Measurements from ENCODE around the gene FAM83G.
A peak's percentile ranks its signal among the peaks of the same experiment; 100 is the strongest.
"Not testable (repeated sequence)": the region's sequence is repeated elsewhere in the genome, so short reads cannot be mapped to it uniquely, and the experiment has no call there.

The FAM83G gene, protein sequence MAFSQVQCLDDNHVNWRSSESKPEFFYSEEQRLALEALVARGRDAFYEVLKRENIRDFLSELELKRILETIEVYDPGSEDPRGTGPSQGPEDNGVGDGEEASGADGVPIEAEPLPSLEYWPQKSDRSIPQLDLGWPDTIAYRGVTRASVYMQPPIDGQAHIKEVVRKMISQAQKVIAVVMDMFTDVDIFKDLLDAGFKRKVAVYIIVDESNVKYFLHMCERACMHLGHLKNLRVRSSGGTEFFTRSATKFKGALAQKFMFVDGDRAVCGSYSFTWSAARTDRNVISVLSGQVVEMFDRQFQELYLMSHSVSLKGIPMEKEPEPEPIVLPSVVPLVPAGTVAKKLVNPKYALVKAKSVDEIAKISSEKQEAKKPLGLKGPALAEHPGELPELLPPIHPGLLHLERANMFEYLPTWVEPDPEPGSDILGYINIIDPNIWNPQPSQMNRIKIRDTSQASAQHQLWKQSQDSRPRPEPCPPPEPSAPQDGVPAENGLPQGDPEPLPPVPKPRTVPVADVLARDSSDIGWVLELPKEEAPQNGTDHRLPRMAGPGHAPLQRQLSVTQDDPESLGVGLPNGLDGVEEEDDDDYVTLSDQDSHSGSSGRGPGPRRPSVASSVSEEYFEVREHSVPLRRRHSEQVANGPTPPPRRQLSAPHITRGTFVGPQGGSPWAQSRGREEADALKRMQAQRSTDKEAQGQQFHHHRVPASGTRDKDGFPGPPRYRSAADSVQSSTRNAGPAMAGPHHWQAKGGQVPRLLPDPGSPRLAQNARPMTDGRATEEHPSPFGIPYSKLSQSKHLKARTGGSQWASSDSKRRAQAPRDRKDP

DNA sequence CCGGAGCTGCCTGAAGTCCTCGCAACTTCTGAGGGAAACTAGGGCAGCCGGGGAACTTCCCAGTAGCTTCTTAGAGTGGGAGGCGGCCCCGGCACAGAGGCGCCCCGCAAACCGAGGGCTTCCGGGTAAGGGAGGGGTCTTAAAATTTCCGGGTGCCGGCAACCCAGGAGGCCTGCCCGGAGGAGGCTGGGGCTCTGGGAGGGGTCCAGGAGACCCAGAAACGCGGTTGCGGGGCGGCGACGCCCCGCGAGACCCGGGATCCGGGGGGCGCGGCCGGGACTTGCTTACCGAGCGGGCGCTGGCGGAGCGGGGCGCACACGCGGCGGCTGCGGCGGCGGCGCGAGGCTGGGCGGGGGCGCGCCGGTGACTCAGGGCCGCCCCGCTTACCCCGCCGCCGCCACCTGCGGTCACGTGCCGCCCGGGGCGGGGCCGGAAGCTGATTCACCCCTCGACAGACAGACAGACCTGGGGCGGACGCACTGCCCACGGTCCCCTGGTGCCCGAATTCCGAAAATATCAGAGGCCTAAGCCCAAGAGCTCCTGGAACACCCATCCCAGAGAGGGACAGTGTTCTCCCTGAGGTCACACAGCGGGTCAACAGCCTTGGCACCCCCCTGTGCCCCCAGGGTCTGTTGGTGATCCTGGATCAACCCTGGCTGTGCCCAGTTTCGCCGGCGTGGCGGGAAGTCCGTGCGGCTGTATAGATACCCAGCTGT lies at the start of gene FAM83G:
Gene FAM83G, minus strand, starts transcription at position 344 of the 716 bp plus-strand sequence. CDS start 723 bp downstream, outside the sequence.
- peak; percentile 86 for DNase-seq (ENCODE audit: low read depth)

DNA sequence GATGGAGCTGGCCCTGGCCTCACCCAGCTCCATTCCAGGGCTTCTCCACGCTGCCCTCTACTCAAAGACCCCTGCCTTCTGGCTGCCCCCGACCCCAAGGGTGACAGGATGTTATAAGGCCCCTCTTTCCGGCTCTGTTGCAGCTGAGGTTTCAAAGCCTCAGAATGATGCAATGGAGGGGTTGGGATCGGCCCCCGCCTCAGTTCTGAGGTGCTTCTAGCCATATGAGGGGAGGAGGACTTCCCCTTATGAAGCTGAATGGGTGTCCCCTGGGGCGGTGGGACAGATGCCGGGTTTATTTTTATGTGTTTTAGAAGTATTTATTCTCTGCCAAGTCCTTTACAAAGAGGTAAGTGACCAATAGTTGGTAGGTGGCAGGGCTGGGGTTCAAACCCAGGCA lies 44.3 kb upstream of the FAM83G start:
- DNase-seq (ENCODE audit: low read depth) = not testable (repeated sequence)

- DNase-seq (ENCODE audit: low read depth) = not testable (repeated sequence)
Measured at GRCh38 chr17:19047510-19047909, 42.9 kb upstream of the FAM83G start.

- DNase-seq (ENCODE audit: low read depth) = not testable (repeated sequence)
Measured at GRCh38 chr17:19046782-19047375, 42.3 kb upstream of the FAM83G start, which contains the start of gene GRAP. GRAP (minus strand) TSS chr17:19046957; CDS start chr17:19046926, 31 bp downstream.

- DNase-seq (ENCODE audit: low read depth) = not testable (repeated sequence)
Measured at GRCh38 chr17:19044643-19045042, 40.1 kb upstream of the FAM83G start.

GRCh38 chr17:19043032-19043431 lies 38.5 kb upstream of the FAM83G start:
- not testable (repeated sequence) for DNase-seq (ENCODE audit: low read depth)

GRCh38 chr17:19042369-19042768 lies 37.8 kb upstream of the FAM83G start:
- DNase-seq (ENCODE audit: low read depth) = not testable (repeated sequence)

- not testable (repeated sequence) for DNase-seq (ENCODE audit: low read depth)
Measured at GRCh38 chr17:19041871-19042270, 37.3 kb upstream of the FAM83G start.

DNA sequence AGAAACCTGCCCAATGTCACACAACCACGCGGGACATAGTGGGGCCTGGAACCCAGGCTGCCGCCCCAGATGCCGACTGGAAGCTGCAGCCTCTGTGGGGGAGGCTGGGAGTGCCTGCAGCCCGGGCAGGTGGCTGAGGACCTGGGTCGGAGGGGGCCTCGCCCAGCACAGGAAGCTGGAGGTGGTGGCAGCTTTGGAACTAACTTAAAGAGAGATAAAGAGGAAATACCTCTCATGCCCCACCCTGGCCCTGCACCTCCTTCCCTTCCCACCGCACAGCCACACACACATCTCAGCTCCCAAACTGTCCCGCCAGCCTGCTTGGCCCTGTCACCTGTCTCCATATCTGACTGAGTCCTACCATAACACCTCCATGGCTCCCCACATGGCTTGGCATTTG lies 35.8 kb upstream of the FAM83G start:
- not testable (repeated sequence) for DNase-seq (ENCODE audit: low read depth)

DNA sequence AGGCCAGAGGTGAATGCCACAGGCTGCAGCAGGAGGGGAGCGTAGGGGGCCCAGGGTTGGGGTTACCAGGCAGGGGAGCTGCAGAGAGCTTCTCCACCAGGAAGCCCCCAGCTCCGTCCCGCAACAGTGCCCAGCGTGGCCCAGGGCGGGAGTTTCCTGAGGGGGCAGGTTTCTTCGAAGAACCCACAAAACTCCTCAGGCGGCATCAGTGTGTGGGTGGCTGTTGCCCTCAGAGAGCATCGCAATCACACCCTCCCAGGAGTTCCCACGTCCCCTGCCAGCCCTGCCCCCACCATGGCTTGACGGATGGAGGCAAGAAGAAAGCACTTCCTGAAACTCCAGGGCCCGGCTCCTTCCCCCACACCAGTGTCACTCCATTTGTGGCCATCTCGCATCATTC lies 34.2 kb upstream of the FAM83G start:
- DNase-seq (ENCODE audit: low read depth) = not testable (repeated sequence)

DNA sequence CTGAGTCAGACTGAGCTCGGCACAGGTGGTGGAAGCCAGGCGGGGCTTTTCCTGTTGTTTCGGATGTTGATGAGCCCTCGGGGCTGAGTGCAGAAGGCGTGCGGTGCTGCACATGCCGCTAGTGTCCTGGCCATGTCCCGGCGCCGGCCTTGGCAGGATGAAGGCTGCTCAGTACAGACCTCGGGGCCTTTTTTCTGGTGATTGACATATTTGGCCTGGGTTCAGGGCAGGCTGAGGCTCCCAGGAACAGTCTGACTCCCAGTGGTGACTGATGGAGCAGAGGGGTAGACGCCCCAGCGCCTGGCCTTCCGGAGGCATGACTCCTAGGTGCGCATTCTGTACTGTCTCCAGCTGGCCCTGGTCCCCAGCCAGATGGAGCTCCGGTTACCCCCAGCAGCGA lies 33.4 kb upstream of the FAM83G start:
- not testable (repeated sequence) for DNase-seq (ENCODE audit: low read depth)

DNA sequence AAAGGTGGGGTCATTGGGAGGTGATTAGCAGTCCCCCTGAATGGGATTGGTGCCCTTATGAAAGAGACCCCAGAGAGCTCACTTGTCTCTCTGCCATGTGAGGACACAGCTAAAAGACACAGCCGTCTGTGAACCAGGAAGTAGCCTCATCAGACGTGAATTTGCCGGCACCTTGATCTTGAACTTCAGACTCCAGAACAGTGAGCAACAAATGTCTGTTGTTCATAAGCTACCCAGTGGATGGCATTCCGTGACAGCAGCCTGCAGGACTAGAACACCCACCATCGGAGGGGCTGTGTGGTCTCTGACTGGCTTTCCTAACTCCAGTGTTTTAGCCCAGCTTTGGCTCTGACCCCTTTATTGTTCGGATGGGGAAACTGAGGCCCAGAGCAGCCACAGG lies 33.0 kb upstream of the FAM83G start:
- DNase-seq (ENCODE audit: low read depth) = not testable (repeated sequence)

DNA sequence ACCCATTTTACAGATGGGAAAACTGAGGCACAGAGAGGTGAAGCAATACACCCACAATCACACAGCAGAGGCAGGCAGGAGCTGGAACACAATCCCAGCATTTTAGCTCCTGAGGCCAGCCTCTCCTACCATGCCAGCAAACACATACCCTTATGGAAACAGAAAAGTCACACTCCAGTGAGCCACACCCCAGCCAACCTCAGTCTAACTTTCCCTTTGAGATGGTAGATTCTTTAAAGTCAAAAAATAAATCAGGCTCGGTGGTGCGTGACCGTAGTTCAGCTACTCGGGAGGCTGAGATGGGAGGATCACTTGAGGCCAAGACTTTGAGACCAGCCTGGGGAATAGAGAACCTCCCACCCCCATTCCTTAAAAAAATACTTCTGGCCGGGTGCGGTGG lies 31.6 kb upstream of the FAM83G start:
- not testable (repeated sequence) for DNase-seq (ENCODE audit: low read depth)

GRCh38 chr17:19032377-19032988 lies 27.9 kb upstream of the FAM83G start:
- DNase-seq (ENCODE audit: low read depth) = not testable (repeated sequence)

DNA sequence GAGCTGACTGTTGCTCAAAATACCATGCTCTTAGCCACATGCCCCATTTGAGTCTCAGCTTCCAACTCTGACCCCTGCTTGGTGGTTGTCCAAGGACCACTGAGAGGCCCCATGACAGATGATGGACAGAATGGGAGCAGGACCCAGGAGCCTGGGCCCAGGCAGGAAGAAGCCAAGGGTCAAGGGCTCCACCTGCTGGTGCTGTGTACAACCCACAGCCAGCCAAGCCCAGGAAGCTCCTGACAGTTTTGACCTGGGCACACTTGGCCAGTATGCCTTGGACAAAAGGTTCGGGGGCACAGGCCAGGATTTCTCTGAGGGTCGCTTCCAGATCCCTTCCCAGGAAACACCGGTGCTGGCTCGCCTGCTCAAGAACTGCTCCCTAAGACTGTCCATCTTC lies 27.2 kb upstream of the FAM83G start:
- peak; percentile 43 for DNase-seq (ENCODE audit: low read depth)

DNA sequence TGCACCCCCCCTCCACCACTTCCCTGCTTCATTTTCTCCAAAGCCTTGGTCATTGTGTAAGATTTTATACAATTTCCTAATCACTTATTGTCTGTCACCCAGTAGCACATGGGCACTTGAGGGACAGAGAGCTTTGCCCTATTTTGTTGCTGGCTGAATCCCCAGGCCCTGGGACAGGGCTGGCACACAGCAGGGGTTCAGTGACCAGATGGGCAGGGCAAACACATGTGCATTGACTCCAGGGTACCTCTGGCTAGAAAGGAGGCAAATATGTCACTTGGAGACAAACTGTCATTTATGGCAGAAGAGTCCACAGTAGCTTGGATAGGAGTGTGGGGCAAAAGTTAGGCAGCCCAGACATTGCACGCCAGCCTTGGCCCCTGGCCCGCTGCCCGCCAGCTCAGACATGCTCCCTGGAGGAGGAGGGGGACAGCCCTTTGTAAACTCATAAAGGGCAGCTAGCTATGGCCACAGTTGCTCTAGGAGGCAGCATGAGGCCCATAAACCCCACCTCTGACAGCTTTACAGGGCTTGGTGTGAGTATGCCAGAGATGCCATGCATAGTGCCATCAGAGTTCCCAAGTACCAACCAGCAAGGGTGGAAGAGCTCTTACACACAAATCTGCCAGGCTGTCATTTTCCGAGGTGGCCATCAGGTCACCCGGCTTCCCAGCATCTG lies 26.3 kb upstream of the FAM83G start:
- not testable (repeated sequence) for DNase-seq (ENCODE audit: low read depth)

- DNase-seq (ENCODE audit: low read depth) = not testable (repeated sequence)
Measured at GRCh38 chr17:19029740-19030139, 25.2 kb upstream of the FAM83G start.

DNA sequence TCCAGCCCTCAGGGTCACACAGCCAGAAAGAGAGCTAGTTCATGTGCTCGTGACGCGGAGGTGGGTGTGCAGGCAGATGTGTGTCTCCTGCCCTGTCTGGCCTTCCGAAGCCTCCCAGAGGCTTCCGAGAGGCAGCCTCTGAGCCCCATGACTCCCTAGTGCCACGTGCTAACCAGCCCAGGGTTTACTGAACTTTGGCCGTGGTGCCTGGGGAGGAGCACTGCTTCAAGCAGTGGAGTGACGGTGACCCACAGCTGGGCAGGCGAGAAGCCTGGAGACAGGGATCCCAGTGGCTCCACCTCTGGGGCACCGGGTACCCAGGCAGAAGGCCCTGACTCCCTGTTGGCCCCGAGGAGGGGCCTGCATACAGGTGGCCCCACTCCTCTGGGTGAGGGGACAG lies 24.1 kb upstream of the FAM83G start:
- not testable (repeated sequence) for DNase-seq (ENCODE audit: low read depth)

GRCh38 chr17:19024101-19025078 lies 19.8 kb upstream of the FAM83G start:
- no peak for DNase-seq (ENCODE audit: low read depth)

Measured in stimulated activated CD8-positive, alpha-beta memory T cell treated with anti-CD3 and anti-CD28 coated beads, Interleukin-4, amount 100 ng/mL, for 24 hours (primary cell).